Body of pancreas (tissue), 4 donors: Measurements from ENCODE around the gene CEACAM20. TPM values are rescaled to one million over a fixed set of nuclear protein-coding genes. Genes with fewer than 3 reads are reported as not detected.

Source experiments
- ATAC-seq: fragments of 150-250 bp; one replicate; pipeline ENCODE4 v1.9.1; 2016
- DNase-seq, 4 donors: peaks; one replicate each; pipeline ENCODE4 v3.0.0-alpha.2; 2019
- H3K27ac ChIP-seq, 4 donors: fragments of 200-600 bp; sonication (generic); 1 replicate in 3 of 4; 2 replicates in 1 of 4; pipeline versions ENCODE4 v1.5.1 to v1.6.1; 2016 to 2019; ENCODE audit warnings: mild to moderate bottlenecking in 1 of 4, mixed read lengths in 1 of 4, moderate library complexity in 1 of 4
- H3K27me3 ChIP-seq, 2 donors: fragments of 200-600 bp; sonication (generic); one replicate each; pipeline ENCODE4 v1.6.0; 2016; ENCODE audit warnings: mild to moderate bottlenecking in 1 of 2
- H3K36me3 ChIP-seq, 2 donors: fragments of 200-600 bp; sonication (generic); replicated peaks in 1 of 2; 2 replicates each; pipeline ENCODE4 v1.5.1; 2016; ENCODE audit warnings: low read depth in 2 of 2; ENCODE audit not compliant: insufficient read depth in 1 of 2
- H3K4me1 ChIP-seq: fragments of 200-600 bp; sonication (generic); one replicate; pipeline ENCODE4 v1.6.0; 2016
- H3K4me3 ChIP-seq, 2 donors: fragments of 200-600 bp; sonication (generic); 1 replicate in 1 of 2; 2 replicates in 1 of 2; pipeline ENCODE4 v1.5.1; 2016 to 2019
- H3K9me3 ChIP-seq, 3 donors: fragments of 200-600 bp; sonication (generic); 1 replicate in 2 of 3; 2 replicates in 1 of 3; pipeline ENCODE4 v1.5.1; 2016
- POLR2A ChIP-seq, 3 donors: fragments of 450-650 bp; IDR thresholded peaks; one replicate each; pipeline ENCODE4 v1.6.1; 2016; ENCODE audit warnings: antibody characterized with exemption in 3 of 3, mild to moderate bottlenecking in 2 of 3
- WGBS, 2 donors: methylation state at CpG; one replicate each; pipeline ENCODE4 v1.1.5; 2017; 5-methylcytosine and 5-hydroxymethylcytosine counted together
- intact Hi-C: fragments of 100-400 bp; cut with DNase I; formaldehyde crosslinking; loops from one replicate; pipeline ENCODE4 v1.15.1; 2023
- total RNA-seq, 2 donors: library from RNA; depleted of rRNA; stranded (reverse); fragments of >200 nt; gene quantifications; one replicate each; pipeline ENCODE4 v1.1.0, GENCODE V29; 2016
- TF ChIP-seq, protein P1 (sequence below), 7 experiments: fragments of 450-650 bp in 4 of 7; fragments of 200-600 bp in 3 of 7; sonication (generic) in 3 of 7; IDR thresholded peaks; one replicate each; pipeline ENCODE4 v1.5.1; 2016 to 2019; ENCODE audit warnings: antibody characterized with exemption in 7 of 7

Gene CEACAM20
- total RNA-seq, 2 donors from 2014 or later: not detected

GRCh38 chr19:44574186-44574950 lies 44.9 kb upstream of the CEACAM20 start:
- ATAC-seq (no peak), DNase-seq (no peak)
- no peak overlapping the region for H3K27ac ChIP-seq
- H3K4me3 ChIP-seq: no peak overlapping the region
- no peaks in the 10 kb centered on the region for H3K9me3 ChIP-seq
- H3K27me3 ChIP-seq: no peaks in the 10 kb centered on the region
- no peaks in the 10 kb centered on the region for H3K36me3 ChIP-seq
- TF ChIP-seq POLR2A (IDR thresholded peaks at IDR 0.05): no peak
- TF ChIP-seq, protein P1, sequence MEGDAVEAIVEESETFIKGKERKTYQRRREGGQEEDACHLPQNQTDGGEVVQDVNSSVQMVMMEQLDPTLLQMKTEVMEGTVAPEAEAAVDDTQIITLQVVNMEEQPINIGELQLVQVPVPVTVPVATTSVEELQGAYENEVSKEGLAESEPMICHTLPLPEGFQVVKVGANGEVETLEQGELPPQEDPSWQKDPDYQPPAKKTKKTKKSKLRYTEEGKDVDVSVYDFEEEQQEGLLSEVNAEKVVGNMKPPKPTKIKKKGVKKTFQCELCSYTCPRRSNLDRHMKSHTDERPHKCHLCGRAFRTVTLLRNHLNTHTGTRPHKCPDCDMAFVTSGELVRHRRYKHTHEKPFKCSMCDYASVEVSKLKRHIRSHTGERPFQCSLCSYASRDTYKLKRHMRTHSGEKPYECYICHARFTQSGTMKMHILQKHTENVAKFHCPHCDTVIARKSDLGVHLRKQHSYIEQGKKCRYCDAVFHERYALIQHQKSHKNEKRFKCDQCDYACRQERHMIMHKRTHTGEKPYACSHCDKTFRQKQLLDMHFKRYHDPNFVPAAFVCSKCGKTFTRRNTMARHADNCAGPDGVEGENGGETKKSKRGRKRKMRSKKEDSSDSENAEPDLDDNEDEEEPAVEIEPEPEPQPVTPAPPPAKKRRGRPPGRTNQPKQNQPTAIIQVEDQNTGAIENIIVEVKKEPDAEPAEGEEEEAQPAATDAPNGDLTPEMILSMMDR (IDR thresholded peaks at IDR 0.05): no peak
- 74 to 82% methylated on average over 8 of the region's 8 CpGs for WGBS, 2 donors
- intact Hi-C loops: loop anchor here (5.0 kb wide), 1 partner anchor 83 kb away; no protein-coding TSS in a partner anchor
- no peaks in the 10 kb centered on the region for H3K4me1 ChIP-seq

DNA sequence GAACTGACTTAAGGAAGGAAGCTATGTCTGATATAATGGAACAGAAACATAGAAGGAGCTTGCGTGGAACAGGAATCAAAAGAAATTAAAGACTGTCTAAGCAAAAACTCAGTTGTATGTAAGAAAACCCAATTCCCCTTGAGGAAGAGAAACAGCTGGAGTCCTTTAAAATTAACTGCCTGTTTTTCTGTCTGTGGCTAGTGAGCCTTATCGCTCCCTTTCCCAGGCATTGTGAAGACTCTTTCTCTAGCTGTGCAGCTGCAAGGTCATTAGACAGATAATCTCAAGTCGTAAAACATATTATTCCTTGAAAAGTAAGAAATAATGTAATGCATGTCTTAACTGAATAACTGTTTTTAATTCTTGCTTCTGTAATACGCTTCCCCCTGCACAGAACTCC lies 44.2 kb upstream of the CEACAM20 start:
- H3K27ac ChIP-seq: no peak overlapping the region
- no peak for ATAC-seq
- H3K9me3 ChIP-seq: no peaks in the 10 kb centered on the region
- DNase-seq: no peak
- TF ChIP-seq, protein P1 (IDR thresholded peaks at IDR 0.05): no peak
- TF ChIP-seq POLR2A (IDR thresholded peaks at IDR 0.05): no peak
- H3K4me3 ChIP-seq: no peak overlapping the region
- WGBS, 2 donors: 70 to 75% methylated on average over 4 of the region's 4 CpGs
- no peaks in the 10 kb centered on the region for H3K27me3 ChIP-seq
- intact Hi-C loops: loop anchor here (5.0 kb wide), 1 partner anchor 84 kb away; no protein-coding TSS in a partner anchor
- no peaks in the 10 kb centered on the region for H3K4me1 ChIP-seq
- H3K36me3 ChIP-seq: no peaks in the 10 kb centered on the region

DNA sequence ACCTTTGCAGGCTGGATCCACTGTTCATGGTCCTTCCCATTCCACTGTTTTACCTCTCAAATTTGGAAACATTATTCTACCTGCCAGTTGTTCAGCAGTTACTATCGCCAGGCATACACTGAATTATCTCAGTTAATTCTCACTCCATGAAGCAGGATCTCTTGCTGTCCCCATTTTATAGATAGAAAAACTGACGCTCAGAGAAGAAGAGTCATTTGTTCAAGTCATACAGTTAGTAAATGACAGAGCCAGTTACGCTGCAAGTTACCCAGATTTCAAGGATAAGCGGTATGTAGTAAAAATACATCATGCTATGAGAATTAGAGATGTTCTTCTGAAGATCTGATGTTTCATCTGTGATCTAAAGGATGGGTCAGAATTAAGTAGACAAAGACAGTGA lies 43.7 kb upstream of the CEACAM20 start:
- intact Hi-C loops: loop anchor here (5.0 kb wide), 1 partner anchor 84 kb away; no protein-coding TSS in a partner anchor

GRCh38 chr19:44572581-44572900 lies 43.1 kb upstream of the CEACAM20 start:
- TF ChIP-seq POLR2A (IDR thresholded peaks at IDR 0.05): no peak
- TF ChIP-seq, protein P1 (IDR thresholded peaks at IDR 0.05): no peak
- H3K4me3 ChIP-seq: no peak overlapping the region
- 43 to 59% methylated on average over 4 of the region's 4 CpGs for WGBS, 2 donors
- H3K4me1 ChIP-seq: no peaks in the 10 kb centered on the region
- H3K36me3 ChIP-seq: no peaks in the 10 kb centered on the region
- no peak overlapping the region for H3K27ac ChIP-seq
- no peaks in the 10 kb centered on the region for H3K9me3 ChIP-seq
- ATAC-seq (no peak), DNase-seq (no peak)
- H3K27me3 ChIP-seq: no peaks in the 10 kb centered on the region
- intact Hi-C loops: loop anchor here (5.0 kb wide), 1 partner anchor 85 kb away; no protein-coding TSS in a partner anchor

More for the DNA sequence above, 43.7 kb upstream of the CEACAM20 start:
- Histone ChIP-seq H3K36me3 (no peaks in the 10 kb centered on the region), H3K27ac (no peak overlapping the region), H3K4me3 (no peak overlapping the region), H3K9me3 (no peaks in the 10 kb centered on the region), H3K27me3 (no peaks in the 10 kb centered on the region), H3K4me1 (no peaks in the 10 kb centered on the region)
- DNase-seq (no peak), ATAC-seq (no peak)
- 75 to 80% methylated on average over 4 of the region's 4 CpGs for WGBS, 2 donors
- TF ChIP-seq, protein P1 (IDR thresholded peaks at IDR 0.05): no peak
